IPS-15b (cell line): ENCODE measurements around the gene AOPEP.

Experiments
- H3K27me3 ChIP-seq: one replicate; pipeline ENCODE4 v1.6.1; 2013; ENCODE audit warnings: low read length; ENCODE audit not compliant: control insufficient read depth, insufficient read depth
- H3K36me3 ChIP-seq: one replicate; pipeline ENCODE4 v1.6.1; 2013; ENCODE audit warnings: low read length; ENCODE audit not compliant: control insufficient read depth, insufficient read depth
- H3K4me1 ChIP-seq: one replicate; pipeline ENCODE4 v1.6.1; 2013; ENCODE audit warnings: mild to moderate bottlenecking, low read length; ENCODE audit not compliant: control insufficient read depth, insufficient read depth
- H3K4me3 ChIP-seq: one replicate; pipeline ENCODE4 v1.5.1; 2013; ENCODE audit warnings: low read depth, low read length
- H3K9ac ChIP-seq: one replicate; pipeline ENCODE4 v1.6.1; 2013; ENCODE audit warnings: low read depth, mild to moderate bottlenecking, low read length
- H3K9me3 ChIP-seq: one replicate; pipeline ENCODE4 v1.6.1; 2013; ENCODE audit warnings: mild to moderate bottlenecking, low read length; ENCODE audit not compliant: control insufficient read depth, insufficient read depth

The AOPEP gene

GRCh38 chr9:95100071-95100627 is 373.6 kb downstream of the AOPEP start:
- Histone ChIP-seq H3K4me1 (no peaks in the 10 kb centered on the region), H3K9me3 (no peaks in the 10 kb centered on the region), H3K9ac (no peak overlapping the region), H3K27me3 (no peaks in the 10 kb centered on the region), H3K4me3 (no peak overlapping the region), H3K36me3 (peaks cover 6% of the 10 kb centered on the region)

- no peak overlapping the region for H3K9ac ChIP-seq
- H3K36me3 ChIP-seq, result peaks cover 6% of the 10 kb centered on the region
Measured at GRCh38 chr9:95101326-95101725, 374.8 kb downstream of the AOPEP start.

GRCh38 chr9:95102001-95102433 is 375.5 kb downstream of the AOPEP start:
- Histone ChIP-seq H3K36me3 (peaks cover 4% of the 10 kb centered on the region), H3K4me1 (no peaks in the 10 kb centered on the region), H3K9me3 (no peaks in the 10 kb centered on the region), H3K27me3 (no peaks in the 10 kb centered on the region), H3K4me3 (no peak overlapping the region), H3K9ac (no peak overlapping the region)

More at GRCh38 chr9:95101326-95101725, 374.8 kb downstream of the AOPEP start:
- H3K4me1 ChIP-seq, result no peaks in the 10 kb centered on the region
- H3K4me3 ChIP-seq, result no peak overlapping the region
- no peaks in the 10 kb centered on the region for H3K9me3 ChIP-seq
- no peaks in the 10 kb centered on the region for H3K27me3 ChIP-seq

- H3K9me3 ChIP-seq, result no peaks in the 10 kb centered on the region
- no peak overlapping the region for H3K9ac ChIP-seq
- no peaks in the 10 kb centered on the region for H3K4me1 ChIP-seq
- H3K27me3 ChIP-seq, result no peaks in the 10 kb centered on the region
- H3K36me3 ChIP-seq, result peaks cover 4% of the 10 kb centered on the region
- no peak overlapping the region for H3K4me3 ChIP-seq
Measured at GRCh38 chr9:95102572-95102971, 376.1 kb downstream of the AOPEP start.

DNA sequence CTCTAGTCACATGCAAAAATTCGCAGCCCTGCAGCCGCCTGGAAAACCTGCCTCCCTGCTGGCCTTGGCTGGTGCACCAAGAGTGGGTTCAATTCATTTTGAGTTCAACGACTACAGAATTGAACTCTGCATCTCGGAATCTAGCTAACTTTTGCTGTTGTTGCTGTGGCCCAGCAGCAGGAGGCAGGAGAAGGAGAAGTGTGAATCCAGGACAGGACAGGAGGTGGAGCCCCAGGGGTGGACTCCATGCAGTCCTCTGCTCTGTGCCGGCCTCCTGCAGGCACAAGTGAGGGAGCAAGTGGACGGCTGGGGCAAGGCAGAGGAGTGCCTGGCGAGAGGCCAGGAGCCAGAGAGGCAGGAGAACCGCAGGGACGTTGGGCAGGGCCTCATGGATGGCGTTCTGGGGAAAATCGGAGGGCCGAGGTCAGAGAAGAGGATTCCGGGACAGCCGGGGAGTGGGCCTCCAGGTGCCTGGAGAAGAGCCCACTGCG is 376.8 kb downstream of the AOPEP start:
- no peak overlapping the region for H3K9ac ChIP-seq
- no peak overlapping the region for H3K4me3 ChIP-seq
- no peaks in the 10 kb centered on the region for H3K27me3 ChIP-seq
- peaks cover 4% of the 10 kb centered on the region for H3K36me3 ChIP-seq
- H3K9me3 ChIP-seq, result no peaks in the 10 kb centered on the region
- H3K4me1 ChIP-seq, result no peaks in the 10 kb centered on the region

GRCh38 chr9:95103871-95104580 is 377.5 kb downstream of the AOPEP start:
- Histone ChIP-seq H3K4me3 (no peak overlapping the region), H3K9ac (no peak overlapping the region), H3K9me3 (no peaks in the 10 kb centered on the region), H3K27me3 (no peaks in the 10 kb centered on the region), H3K36me3 (peaks cover 4% of the 10 kb centered on the region), H3K4me1 (no peaks in the 10 kb centered on the region)

GRCh38 chr9:95104581-95104960 is 378.1 kb downstream of the AOPEP start:
- no peaks in the 10 kb centered on the region for H3K9me3 ChIP-seq
- H3K4me3 ChIP-seq, result no peak overlapping the region
- H3K4me1 ChIP-seq, result no peaks in the 10 kb centered on the region
- peaks cover 4% of the 10 kb centered on the region for H3K36me3 ChIP-seq
- no peak overlapping the region for H3K9ac ChIP-seq
- no peaks in the 10 kb centered on the region for H3K27me3 ChIP-seq

- Histone ChIP-seq H3K9me3 (no peaks in the 10 kb centered on the region), H3K36me3 (peaks cover 2% of the 10 kb centered on the region), H3K9ac (no peak overlapping the region), H3K4me3 (no peak overlapping the region), H3K4me1 (no peaks in the 10 kb centered on the region), H3K27me3 (no peaks in the 10 kb centered on the region)
Measured at GRCh38 chr9:95104980-95105379, 378.5 kb downstream of the AOPEP start.

DNA sequence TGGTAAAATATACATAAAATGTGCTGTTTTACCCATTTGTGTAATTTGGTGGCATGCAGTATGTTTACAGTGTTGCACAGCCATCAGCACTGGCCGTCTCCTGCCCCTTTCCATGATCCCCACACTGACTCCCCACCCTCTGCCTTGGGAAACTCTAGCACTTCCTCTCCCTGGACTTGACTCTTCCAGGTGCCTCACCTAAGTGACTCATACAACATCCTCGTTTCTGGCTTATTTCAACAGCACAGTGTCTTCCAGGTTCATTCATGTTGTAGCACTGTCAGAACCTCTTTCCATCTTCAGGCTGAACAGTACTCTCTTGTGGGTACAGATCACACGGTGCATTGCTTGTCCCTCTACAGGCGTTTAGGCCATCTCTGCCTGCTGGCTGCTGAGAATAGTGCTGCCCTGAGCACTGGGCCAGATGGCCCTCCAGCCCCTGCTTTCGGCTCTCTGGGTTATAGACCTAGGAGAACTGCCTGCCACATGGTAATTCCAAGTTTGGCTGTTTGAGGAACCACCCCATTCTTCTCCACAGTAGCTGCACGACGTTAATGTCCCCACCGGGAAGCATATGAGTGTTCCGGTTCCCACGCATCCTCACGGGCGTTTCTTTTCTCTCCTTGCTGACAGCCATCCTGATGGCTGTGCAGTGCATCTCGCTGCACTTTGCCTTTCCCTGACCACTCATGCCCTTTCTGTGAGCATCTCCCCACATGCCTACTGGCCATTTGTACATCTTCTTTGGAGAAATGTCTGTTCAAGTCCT is 379.2 kb downstream of the AOPEP start:
- Histone ChIP-seq H3K9me3 (no peaks in the 10 kb centered on the region), H3K9ac (no peak overlapping the region), H3K4me1 (no peaks in the 10 kb centered on the region), H3K36me3 (no peaks in the 10 kb centered on the region), H3K4me3 (no peak overlapping the region), H3K27me3 (no peaks in the 10 kb centered on the region)

DNA sequence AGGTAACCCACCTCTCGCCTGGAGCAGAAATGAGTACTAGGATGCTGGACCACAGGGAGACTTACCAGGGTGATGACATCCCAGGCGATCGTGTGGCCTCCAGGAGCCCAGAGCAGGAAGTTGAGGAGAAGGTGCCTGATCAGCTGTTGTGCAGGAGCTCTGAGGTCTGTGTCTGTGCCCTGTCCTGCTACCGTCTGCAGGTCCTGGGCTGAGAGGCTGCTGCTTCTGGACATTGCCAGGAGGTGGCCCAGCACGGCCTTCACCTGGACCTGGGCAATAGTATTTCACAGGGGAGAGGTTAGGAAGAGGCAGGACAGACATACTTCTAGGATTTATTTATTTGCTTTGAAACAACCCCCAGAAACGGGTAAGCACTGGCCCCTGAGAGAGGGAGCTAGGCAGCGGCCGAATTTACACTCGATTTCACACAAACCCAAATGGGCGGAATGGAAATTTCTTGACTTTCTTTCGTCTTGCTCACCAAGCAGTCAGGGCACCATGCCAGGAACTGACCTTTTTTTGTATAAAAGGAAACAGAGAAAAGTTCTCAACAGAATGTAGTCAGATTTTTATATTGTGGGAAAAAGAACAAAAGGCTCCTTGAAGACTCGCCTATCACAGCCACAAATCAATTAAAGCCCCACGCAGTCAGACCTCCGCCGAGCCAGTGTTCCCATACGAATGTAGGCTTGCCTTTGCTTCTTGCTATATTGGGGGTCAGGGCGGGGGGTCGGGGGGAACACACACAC is 380.7 kb downstream of the AOPEP start:
- Histone ChIP-seq H3K9me3 (no peaks in the 10 kb centered on the region), H3K4me1 (no peaks in the 10 kb centered on the region), H3K9ac (no peak overlapping the region), H3K36me3 (peaks cover 4% of the 10 kb centered on the region), H3K4me3 (no peak overlapping the region), H3K27me3 (no peaks in the 10 kb centered on the region)

DNA sequence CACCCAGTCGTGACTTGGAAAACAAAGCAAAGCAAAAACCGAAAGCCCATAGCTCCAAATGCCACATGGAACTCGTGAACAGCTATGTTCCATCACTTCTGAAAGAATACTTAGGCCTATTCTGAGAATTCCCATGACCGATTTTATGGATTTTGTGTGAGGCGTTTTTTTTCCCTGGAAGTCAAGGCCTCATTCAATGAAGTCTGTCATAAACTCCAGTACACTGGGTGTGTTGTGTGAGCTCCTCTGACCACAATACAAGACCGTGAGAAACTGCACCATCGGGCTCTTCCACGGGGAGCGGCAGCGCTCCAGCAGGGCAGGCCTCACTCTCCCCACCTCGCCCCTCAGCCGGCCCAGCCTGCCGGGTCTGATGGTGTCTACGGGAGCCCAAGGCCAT is 381.5 kb downstream of the AOPEP start:
- no peaks in the 10 kb centered on the region for H3K27me3 ChIP-seq
- no peaks in the 10 kb centered on the region for H3K9me3 ChIP-seq
- no peak overlapping the region for H3K4me3 ChIP-seq
- H3K9ac ChIP-seq, result no peak overlapping the region
- H3K36me3 ChIP-seq, result peaks cover 4% of the 10 kb centered on the region
- H3K4me1 ChIP-seq, result no peaks in the 10 kb centered on the region
